IMR-90 (cell line): ENCODE data around the gene RYR2. TPM values are rescaled to one million over a fixed set of nuclear protein-coding genes. Genes with fewer than 3 reads are reported as not detected.

Experiments used
- ATAC-seq: fragments of 200-7000 bp; cut with Tn5 transposase; 2 replicates; pipeline ENCODE4 v1.9.1; 2020; ENCODE audit warnings: low read depth, mild to moderate bottlenecking, moderate library complexity
- BruUV-seq: library from RNA; stranded (reverse); fragments of 400-500 nt; replicated peaks from 2 replicates; lab custom pipeline; 2021; lab: Mats Ljungman, UMichigan
- CTCF ChIA-PET: fragments of 300-600 bp; formaldehyde crosslinking; extraction: SDS; loops from one replicate; lab custom pipeline; 2021; ENCODE audit warnings: antibody characterized with exemption; lab: Yijun Ruan, JAX
- POLR2A ChIA-PET: fragments of 300-600 bp; sonication (Branson Sonifier 250); formaldehyde crosslinking; loops from one replicate; lab custom pipeline; 2022; ENCODE audit warnings: antibody characterized with exemption; ENCODE audit not compliant: unreplicated experiment; lab: Charles Lee
- DNase-seq: peaks from one replicate; pipeline ENCODE4 v3.0.0; 2013
- H2AFZ ChIP-seq: replicated peaks from 2 replicates; pipeline ENCODE3; 2013; ENCODE audit warnings: low read length, mild to moderate bottlenecking; ENCODE audit not compliant: poor library complexity
- H2AK5ac ChIP-seq: 2 replicates; pipeline ENCODE4 v1.6.1; 2013; ENCODE audit warnings: low read depth, low read length, inconsistent platforms
- H2AK9ac ChIP-seq: replicated peaks from 2 replicates; pipeline ENCODE3; 2013; ENCODE audit warnings: mild to moderate bottlenecking, low read depth, low read length, moderate library complexity; ENCODE audit not compliant: poor library complexity
- H2BK120ac ChIP-seq: 2 replicates; pipeline ENCODE4 v1.6.1; 2013; ENCODE audit warnings: low read depth, low read length, inconsistent platforms
- H2BK15ac ChIP-seq: 3 replicates; pipeline ENCODE4 v1.6.1; 2013; ENCODE audit warnings: low read depth, low read length, inconsistent platforms
- H2BK20ac ChIP-seq: 2 replicates; pipeline ENCODE4 v1.6.1; 2013; ENCODE audit warnings: low read depth, mild to moderate bottlenecking, inconsistent platforms, low read length, moderate library complexity
- H2BK5ac ChIP-seq: 2 replicates; pipeline ENCODE4 v1.6.1; 2013; ENCODE audit warnings: mild to moderate bottlenecking, low read depth, low read length, inconsistent platforms; ENCODE audit not compliant: poor library complexity, severe bottlenecking
- H3K14ac ChIP-seq: replicated peaks from 2 replicates; pipeline ENCODE4 v1.6.1; 2013; ENCODE audit warnings: low read depth, low read length, inconsistent platforms
- H3K18ac ChIP-seq: 2 replicates; pipeline ENCODE4 v1.6.1; 2013; ENCODE audit warnings: low read depth, low read length, control low read depth
- H3K23ac ChIP-seq: 2 replicates; pipeline ENCODE4 v1.6.1; 2013; ENCODE audit warnings: low read depth, low read length, inconsistent platforms
- H3K27ac ChIP-seq: 2 replicates; pipeline ENCODE4 v1.5.1; 2013; ENCODE audit warnings: mild to moderate bottlenecking, control low read depth, low read length; ENCODE audit not compliant: insufficient read depth
- H3K27me3 ChIP-seq: 2 replicates; pipeline ENCODE4 v1.6.1; 2013; ENCODE audit warnings: low read length; ENCODE audit not compliant: control insufficient read depth, insufficient read depth
- H3K36me3 ChIP-seq: 2 replicates; pipeline ENCODE4 v1.6.1; 2013; ENCODE audit warnings: low read length, mixed read lengths; ENCODE audit not compliant: control insufficient read depth, insufficient read depth
- H3K4ac ChIP-seq: 2 replicates; pipeline ENCODE4 v1.6.1; 2013; ENCODE audit warnings: low read depth, low read length, inconsistent platforms
- H3K4me1 ChIP-seq: 2 replicates; pipeline ENCODE4 v1.6.1; 2013; ENCODE audit warnings: low read length, mixed read lengths; ENCODE audit not compliant: control insufficient read depth, insufficient read depth
- H3K4me2 ChIP-seq: 2 replicates; pipeline ENCODE4 v1.6.1; 2013; ENCODE audit warnings: low read depth, mild to moderate bottlenecking, control low read depth, low read length, moderate library complexity
- H3K4me3 ChIP-seq: 2 replicates; pipeline ENCODE4 v1.5.1; 2013; ENCODE audit warnings: low read depth, mild to moderate bottlenecking, control low read depth, low read length, moderate library complexity; ENCODE audit not compliant: insufficient read depth
- H3K56ac ChIP-seq: 2 replicates; pipeline ENCODE4 v1.6.1; 2013; ENCODE audit warnings: low read length, inconsistent platforms; ENCODE audit not compliant: insufficient read depth; ENCODE audit errors: extremely low read depth
- H3K79me1 ChIP-seq, 2 experiments: 2 replicates each; pipeline ENCODE4 v1.6.1; 2013; ENCODE audit warnings: low read length in 2 of 2, inconsistent platforms in 1 of 2, low read depth in 1 of 2
- H3K9ac ChIP-seq: 2 replicates; pipeline ENCODE4 v1.6.1; 2013; ENCODE audit warnings: low read depth, low read length, control low read depth
- H3K9me1 ChIP-seq: 2 replicates; pipeline ENCODE4 v1.6.1; 2013; ENCODE audit warnings: low read length, inconsistent platforms; ENCODE audit not compliant: insufficient read depth
- H3K9me3 ChIP-seq: 2 replicates; pipeline ENCODE4 v1.6.1; 2013; ENCODE audit warnings: low read length; ENCODE audit not compliant: control insufficient read depth, insufficient read depth
- H4K20me1 ChIP-seq: 2 replicates; pipeline ENCODE4 v1.6.1; 2013; ENCODE audit warnings: low read length, inconsistent platforms; ENCODE audit not compliant: insufficient read depth
- H4K5ac ChIP-seq: 2 replicates; pipeline ENCODE4 v1.6.1; 2013; ENCODE audit warnings: mild to moderate bottlenecking, low read depth, low read length, control low read depth
- H4K8ac ChIP-seq, 2 experiments: 2 replicates each; pipeline ENCODE4 v1.6.1; 2013; ENCODE audit warnings: low read depth in 2 of 2, low read length in 2 of 2, control low read depth in 1 of 2, inconsistent platforms in 1 of 2
- H4K91ac ChIP-seq: 2 replicates; pipeline ENCODE4 v1.6.1; 2013; ENCODE audit warnings: low read depth, low read length, inconsistent platforms; ENCODE audit not compliant: insufficient read depth
- CHD1 ChIP-seq: IDR thresholded peaks from 2 replicates; pipeline ENCODE4 v1.6.1; 2012; ENCODE audit warnings: low read depth, low read length, improper control_type of control experiment
- NFE2L2 ChIP-seq: fragments of 150-350 bp; IDR thresholded peaks from 2 replicates; pipeline ENCODE4 v1.6.1; 2016; ENCODE audit warnings: low read depth, mild to moderate bottlenecking, low read length
- WGBS, 2 experiments: methylation state at CpG; one replicate each; pipeline versions ENCODE4 v1.1.5 to v1.1.7; 2013; ENCODE audit warnings: missing lambda C conversion rate in 2 of 2; ENCODE audit not compliant: insufficient read length in 1 of 2; ENCODE audit errors: extremely low coverage in 2 of 2; 5-methylcytosine and 5-hydroxymethylcytosine counted together
- dilution Hi-C: fragments of 300-500 bp; cut with HindIII; formaldehyde crosslinking; loops from one replicate; pipeline ENCODE4 v1.14.3; 2018; ENCODE audit warnings: low sequenced_read_pairs; ENCODE audit not compliant: unreplicated experiment
- in situ Hi-C: fragments of 300-500 bp; cut with MboI; formaldehyde crosslinking; loops from 3 replicates; pipeline ENCODE4 v1.14.3; 2019; ENCODE audit warnings: low sequenced_read_pairs, inconsistent platforms, mixed read lengths
- intact Hi-C: fragments of 100-400 bp; cut with micrococcal nuclease; formaldehyde crosslinking; loops from 2 replicates; pipeline ENCODE4 v1.10.0; 2022
- polyA plus RNA-seq, 3 experiments: library from polyadenylated mRNA; depleted of rRNA; stranded (reverse); fragments of >200 nt; gene quantifications; 2 replicates each; pipeline ENCODE4 v1.2.3, GENCODE V29; 2012; ENCODE audit warnings: low replicate concordance in 1 of 3
- total RNA-seq: library from RNA; depleted of rRNA; stranded (reverse); fragments of >200 nt; gene quantifications from 2 replicates; pipeline ENCODE4 v1.2.3, GENCODE V29; 2012

Gene RYR2
- total and polyA plus RNA-seq, 2 of the 4 experiments (the other 2 are of a cell fraction): not detected

DNA sequence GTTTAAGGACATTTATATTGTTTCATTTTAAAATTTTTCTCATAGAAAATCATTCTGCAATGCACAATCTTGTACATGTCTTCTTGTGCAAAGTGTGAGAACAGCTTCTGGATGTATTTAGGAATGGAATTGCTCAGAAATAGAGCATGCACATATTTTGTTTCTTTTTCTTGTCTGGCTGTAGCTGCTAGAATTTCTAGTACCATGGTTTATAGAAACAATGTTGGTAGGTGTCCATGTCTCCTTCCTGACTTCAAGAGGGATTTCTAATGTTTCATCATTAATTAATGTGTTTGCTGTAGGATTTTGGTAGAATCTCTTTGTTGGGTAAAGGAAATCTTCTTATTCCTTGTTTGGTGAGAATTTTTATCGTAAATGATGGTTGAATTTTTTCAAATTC lies 99.0 kb downstream of the RYR2 start:
- DNase-seq: no peak
- H2BK120ac ChIP-seq: no peak overlapping the region
- in situ Hi-C loops (no loop called here), intact Hi-C loops (no loop called here), dilution Hi-C loops (no loop called here)
- no peak overlapping the region for H4K8ac ChIP-seq
- H3K9me1 ChIP-seq: no peaks in the 10 kb centered on the region
- no peak overlapping the region for H3K4me2 ChIP-seq
- WGBS, 2 experiments: no CpG with 5 or more reads among the region's 1 CpG
- no peak overlapping the region for H3K27ac ChIP-seq
- no peak overlapping the region for H2BK20ac ChIP-seq
- H4K91ac ChIP-seq: no peak overlapping the region
- no peak overlapping the region for H3K23ac ChIP-seq
- TF ChIP-seq NFE2L2 (no peak), CHD1 (no peak)
- no peak overlapping the region for H3K18ac ChIP-seq
- H3K14ac ChIP-seq: no peak overlapping the region
- H3K79me1 ChIP-seq: no peaks in the 10 kb centered on the region
- H3K27me3 ChIP-seq: no peaks in the 10 kb centered on the region
- H3K4ac ChIP-seq: no peak overlapping the region
- H3K4me1 ChIP-seq: no peaks in the 10 kb centered on the region
- no peaks in the 10 kb centered on the region for H3K36me3 ChIP-seq
- no peak overlapping the region for H3K9ac ChIP-seq
- BruUV-seq: no TSS peak
- ATAC-seq: no peak
- H2AK5ac ChIP-seq: no peak overlapping the region
- H3K4me3 ChIP-seq: no peak overlapping the region
- H4K20me1 ChIP-seq: no peaks in the 10 kb centered on the region
- no peak overlapping the region for H2AK9ac ChIP-seq
- no peak overlapping the region for H2AFZ ChIP-seq
- peaks cover 14% of the 10 kb centered on the region for H3K9me3 ChIP-seq
- H3K56ac ChIP-seq: no peak overlapping the region
- POLR2A ChIA-PET: no interaction called here
- no peak overlapping the region for H2BK15ac ChIP-seq
- CTCF ChIA-PET: no interaction called here
- H4K5ac ChIP-seq: no peak overlapping the region
- H2BK5ac ChIP-seq: no peak overlapping the region
